ENCODE data around the gene MKNK1. TPM values are rescaled to one million over a fixed set of nuclear protein-coding genes. Genes with fewer than 3 reads are reported as not detected.

Gene MKNK1
- total RNA-seq, 1 experiment from 2014 or later = 12.9 TPM

DNA sequence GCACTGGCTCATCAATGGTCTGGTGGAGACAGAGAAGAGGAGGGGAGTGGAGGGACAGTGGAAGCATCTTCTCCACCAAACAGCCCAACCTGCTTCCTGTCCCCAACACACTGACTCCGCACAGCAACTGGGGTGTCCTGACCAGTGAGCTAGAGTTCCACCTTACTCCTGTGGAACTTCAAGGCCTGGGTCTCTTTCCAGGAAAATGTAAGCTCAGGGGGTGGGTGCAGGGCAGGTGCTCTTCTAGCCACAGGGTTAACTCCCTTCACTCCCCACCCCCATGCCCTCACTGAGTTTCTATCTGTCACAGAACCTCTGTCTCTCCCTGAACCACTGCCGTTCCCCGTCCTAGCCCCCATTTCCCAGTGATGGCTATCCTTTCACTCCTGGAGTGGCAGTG, 11.7 kb upstream of the MKNK1 start:
- H3K36me3 Mint-ChIP-seq (ENCODE audit: insufficient read depth in 1 of 3, low read depth in 3 of 3) = no peaks in the 10 kb centered on the region; a peak in 1 of 7 replicates
- Histone ChIP-seq H2BK5ac (ENCODE audit: insufficient read length, low read length) (no peak overlapping the region), H3K4me2 (ENCODE audit: insufficient read depth, insufficient read length, low read length) (peak overlapping the region; percentile 81), H3K23ac (ENCODE audit: insufficient read length, low read depth, low read length) (no peak overlapping the region), H3K27ac (ENCODE audit: insufficient read length, low read depth, low read length) (no peak overlapping the region), H4K8ac (replicated peaks; ENCODE audit: insufficient read length, low read depth, low read length) (no peak overlapping the region), H4K20me1 (ENCODE audit: control insufficient read depth, insufficient read depth, insufficient read length) (no peaks in the 10 kb centered on the region), H2BK12ac (ENCODE audit: insufficient read length, low read depth, low read length) (no peak overlapping the region), H3K23me2 (ENCODE audit: insufficient read length, low read depth, low read length, poor library complexity, severe bottlenecking) (peaks cover 8% of the 10 kb centered on the region), H3K56ac (ENCODE audit: insufficient read length, low read depth, low read length) (no peak overlapping the region), H2BK20ac (ENCODE audit: low read depth, low read length, poor library complexity, severe bottlenecking) (no peak overlapping the region), H3K27me3 (ENCODE audit: insufficient read depth, low read length) (peaks cover 3% of the 10 kb centered on the region; the same call in 1 of the 2 replicates), H2BK120ac (ENCODE audit: low read depth, low read length, poor library complexity, severe bottlenecking) (no peak overlapping the region), H3K9ac (ENCODE audit: extremely low read depth, insufficient read length, low read length) (no peak overlapping the region), H2AK5ac (ENCODE audit: insufficient read length, low read length) (no peak overlapping the region), H3K79me2 (ENCODE audit: insufficient read depth, low read length) (no peaks in the 10 kb centered on the region), H3K79me1 (ENCODE audit: insufficient read depth, low read depth, low read length, poor library complexity, severe bottlenecking) (no peaks in the 10 kb centered on the region), H3K18ac (ENCODE audit: insufficient read length, low read depth, low read length) (no peak overlapping the region), H2BK15ac (ENCODE audit: low read depth, low read length) (no peak overlapping the region), H3K4ac (ENCODE audit: low read depth, low read length) (no peak overlapping the region), H3K14ac (ENCODE audit: insufficient read depth, low read length) (no peak overlapping the region; the same call in 1 of the 2 replicates), H4K5ac (ENCODE audit: insufficient read length, low read depth, low read length) (no peak overlapping the region), H4K91ac (ENCODE audit: insufficient read length, low read depth, low read length) (no peak overlapping the region), H2AFZ (ENCODE audit: low read length) (no peak overlapping the region), H3T11ph (ENCODE audit: low read length) (no peak overlapping the region), H3K9me3 (ENCODE audit: control insufficient read depth, low read depth, low read length) (no peaks in the 10 kb centered on the region), H3K4me1 (ENCODE audit: insufficient read depth, low read length) (peaks cover 14% of the 10 kb centered on the region; the same call in 1 of the 2 replicates)
- H3K9me3 Mint-ChIP-seq = no peaks in the 10 kb centered on the region
- H3K4me3 Mint-ChIP-seq = peak overlapping the region; percentile 77 to 89
- H3K27ac Mint-ChIP-seq = no peak overlapping the region
- no CpG with 5 or more reads among the region's 3 CpGs for WGBS (ENCODE audit: extremely low coverage, insufficient read length, low lambda C conversion rate)
- peaks cover 36% of the 10 kb centered on the region for H3K27me3 Mint-ChIP-seq (ENCODE audit: low read depth)
- no peak for DNase-seq
- peaks cover 49 to 57% of the 10 kb centered on the region in 2 experiments for H3K4me1 Mint-ChIP-seq
- TF ChIP-seq, protein P1, sequence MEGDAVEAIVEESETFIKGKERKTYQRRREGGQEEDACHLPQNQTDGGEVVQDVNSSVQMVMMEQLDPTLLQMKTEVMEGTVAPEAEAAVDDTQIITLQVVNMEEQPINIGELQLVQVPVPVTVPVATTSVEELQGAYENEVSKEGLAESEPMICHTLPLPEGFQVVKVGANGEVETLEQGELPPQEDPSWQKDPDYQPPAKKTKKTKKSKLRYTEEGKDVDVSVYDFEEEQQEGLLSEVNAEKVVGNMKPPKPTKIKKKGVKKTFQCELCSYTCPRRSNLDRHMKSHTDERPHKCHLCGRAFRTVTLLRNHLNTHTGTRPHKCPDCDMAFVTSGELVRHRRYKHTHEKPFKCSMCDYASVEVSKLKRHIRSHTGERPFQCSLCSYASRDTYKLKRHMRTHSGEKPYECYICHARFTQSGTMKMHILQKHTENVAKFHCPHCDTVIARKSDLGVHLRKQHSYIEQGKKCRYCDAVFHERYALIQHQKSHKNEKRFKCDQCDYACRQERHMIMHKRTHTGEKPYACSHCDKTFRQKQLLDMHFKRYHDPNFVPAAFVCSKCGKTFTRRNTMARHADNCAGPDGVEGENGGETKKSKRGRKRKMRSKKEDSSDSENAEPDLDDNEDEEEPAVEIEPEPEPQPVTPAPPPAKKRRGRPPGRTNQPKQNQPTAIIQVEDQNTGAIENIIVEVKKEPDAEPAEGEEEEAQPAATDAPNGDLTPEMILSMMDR (conservative IDR thresholded peaks at IDR 0.05) = no peak

Data from H9 (cell line).